Activated T-cell treated with anti-CD3 and anti-CD28 coated beads for 1 hour (primary cell): ENCODE measurements around the gene BLOC1S3.

Source experiments
- DNase-seq: peaks from one replicate; pipeline ENCODE4 v3.0.0-alpha.2; 2020; ENCODE audit warnings: low read depth

Gene BLOC1S3

GRCh38 chr19:45182758-45183157, 4.2 kb downstream of the BLOC1S3 start:
- no peak for DNase-seq

GRCh38 chr19:45184115-45184514, 5.5 kb downstream of the BLOC1S3 start:
- DNase-seq: no peak

- DNase-seq: no peak
Measured at GRCh38 chr19:45186509-45187334, 8.1 kb downstream of the BLOC1S3 start.

GRCh38 chr19:45187421-45188100, 9.0 kb downstream of the BLOC1S3 start:
- no peak for DNase-seq

DNA sequence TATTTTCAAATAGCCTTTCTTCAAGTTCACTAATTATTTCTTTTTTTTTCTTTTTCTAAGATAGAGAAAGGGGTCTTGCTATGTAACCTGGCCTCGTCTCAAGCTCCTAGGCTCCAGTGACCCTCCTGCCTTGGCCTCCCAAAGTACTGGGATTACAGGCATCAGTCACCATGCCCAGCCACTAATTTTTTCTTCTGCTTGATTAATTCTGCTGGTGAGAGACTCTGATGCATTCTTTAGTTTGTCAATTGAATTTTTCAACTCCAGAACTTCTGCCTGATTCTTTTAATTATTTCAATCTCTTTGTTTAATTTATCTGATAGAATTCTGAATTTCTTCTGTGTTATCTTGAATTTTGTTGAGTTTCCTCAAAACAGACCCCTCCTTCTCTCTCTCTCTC, 11.4 kb downstream of the BLOC1S3 start:
- no peak for DNase-seq

GRCh38 chr19:45191375-45191774, 12.8 kb downstream of the BLOC1S3 start:
- DNase-seq: no peak

- DNase-seq: no peak
Measured at GRCh38 chr19:45195764-45196163, 17.2 kb downstream of the BLOC1S3 start.

GRCh38 chr19:45200568-45200967, 22.0 kb downstream of the BLOC1S3 start:
- no peak for DNase-seq

DNA sequence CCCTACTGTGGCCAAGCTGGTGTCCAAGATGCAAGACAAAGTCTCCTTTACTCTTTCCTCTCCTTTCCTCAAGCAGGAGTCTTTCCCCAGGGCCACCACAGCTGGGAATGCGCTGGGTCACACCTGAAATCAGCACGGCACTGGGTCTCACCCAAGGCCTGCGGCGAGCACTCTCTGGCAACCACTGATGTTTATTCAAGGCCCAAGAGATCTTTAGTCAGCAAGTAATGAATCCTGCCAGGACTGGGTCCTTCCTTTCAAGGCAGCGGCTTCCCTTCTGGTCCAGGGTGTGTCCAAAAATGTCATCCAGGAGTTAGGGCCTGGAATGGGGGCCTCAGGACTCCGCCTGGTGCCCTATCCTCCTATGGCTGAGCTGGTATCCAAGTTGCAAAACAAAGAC, 24.1 kb downstream of the BLOC1S3 start:
- no peak for DNase-seq

GRCh38 chr19:45205810-45206209, 27.2 kb downstream of the BLOC1S3 start:
- no peak for DNase-seq

- no peak for DNase-seq
Measured at GRCh38 chr19:45206328-45206727, 27.7 kb downstream of the BLOC1S3 start.

- DNase-seq: no peak
Measured at GRCh38 chr19:45211751-45212381, 33.3 kb downstream of the BLOC1S3 start.

- no peak for DNase-seq
Measured at GRCh38 chr19:45213031-45213430, 34.4 kb downstream of the BLOC1S3 start.

DNA sequence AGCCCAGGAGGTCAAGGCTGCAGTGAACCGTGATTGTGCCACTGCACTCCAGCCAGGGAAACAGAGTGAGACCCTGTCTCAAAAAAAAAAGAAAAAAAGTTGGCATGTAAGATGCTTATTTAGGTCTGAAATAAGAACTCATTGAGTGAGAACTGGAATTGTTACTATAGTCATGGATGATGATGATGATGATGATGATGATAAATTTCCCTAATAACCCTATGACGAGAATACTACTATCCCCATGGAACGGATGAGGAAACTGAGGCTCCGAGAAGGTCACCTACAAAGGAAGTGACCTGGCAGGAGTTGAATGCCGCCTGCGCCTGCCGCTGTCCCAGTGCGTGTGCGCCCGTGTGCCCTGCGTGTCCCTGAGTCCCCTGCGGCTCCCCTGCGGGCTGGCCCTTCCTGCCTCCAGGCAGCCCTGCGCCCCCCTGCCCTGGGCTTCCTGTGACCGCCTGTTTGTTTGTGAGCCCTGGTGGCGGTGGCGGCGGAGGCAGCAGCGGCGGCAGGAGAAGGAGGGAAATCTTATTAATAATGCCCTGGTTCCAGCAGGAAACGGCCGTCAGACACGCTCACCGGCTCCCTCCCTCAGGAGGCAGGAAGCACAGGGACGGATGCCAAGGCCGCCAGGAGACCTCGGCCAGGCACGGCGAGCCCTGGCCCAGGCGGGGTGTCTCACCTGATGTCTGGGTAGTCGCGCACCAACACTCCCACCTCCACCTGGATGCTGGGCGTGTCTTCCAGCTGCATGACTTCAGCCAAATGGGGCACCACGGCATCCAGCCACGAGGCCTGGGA, 37.0 kb downstream of the BLOC1S3 start:
- no peak for DNase-seq

GRCh38 chr19:45216667-45217066, 38.1 kb downstream of the BLOC1S3 start:
- no peak for DNase-seq

DNA sequence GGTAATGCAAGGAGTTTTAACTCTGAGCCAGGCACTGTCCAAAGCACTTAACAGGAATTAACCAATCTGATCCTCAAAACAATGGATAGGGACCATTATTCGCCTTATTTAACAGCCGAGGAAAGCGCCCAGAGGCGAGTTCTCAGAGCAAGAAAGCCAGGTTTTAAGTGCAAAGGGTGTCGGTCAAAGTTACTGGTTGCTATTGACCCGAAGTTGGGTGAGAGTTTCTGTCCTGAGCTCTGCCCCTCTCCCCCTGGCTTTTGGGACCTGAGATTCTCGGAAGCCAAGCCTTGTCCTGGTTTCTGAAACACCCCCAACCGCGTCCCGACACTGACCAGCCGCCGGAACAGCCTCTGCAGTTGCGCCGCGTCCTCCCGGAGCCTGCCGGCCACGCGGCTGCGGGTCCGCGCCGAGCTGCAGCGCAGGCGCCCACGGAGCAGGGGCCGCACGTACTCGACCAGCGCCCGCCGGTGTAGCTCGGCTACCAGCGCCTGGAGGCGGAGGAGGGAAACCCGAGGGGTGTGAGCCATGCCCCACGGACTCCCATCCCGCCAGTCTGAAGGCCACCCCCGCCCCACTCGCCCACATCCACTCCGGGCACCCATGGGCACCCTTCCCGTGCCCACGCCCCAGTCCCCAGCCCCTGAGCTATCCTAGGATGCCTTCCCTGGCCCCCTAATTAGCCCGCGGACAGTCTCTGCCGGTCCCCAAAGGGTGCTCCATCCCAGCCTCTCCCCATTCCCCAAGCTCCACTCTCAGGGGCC, 38.8 kb downstream of the BLOC1S3 start:
- DNase-seq: no peak

GRCh38 chr19:45217957-45218334, 39.4 kb downstream of the BLOC1S3 start:
- no peak for DNase-seq

GRCh38 chr19:45218426-45218825, 39.8 kb downstream of the BLOC1S3 start:
- no peak for DNase-seq

DNA sequence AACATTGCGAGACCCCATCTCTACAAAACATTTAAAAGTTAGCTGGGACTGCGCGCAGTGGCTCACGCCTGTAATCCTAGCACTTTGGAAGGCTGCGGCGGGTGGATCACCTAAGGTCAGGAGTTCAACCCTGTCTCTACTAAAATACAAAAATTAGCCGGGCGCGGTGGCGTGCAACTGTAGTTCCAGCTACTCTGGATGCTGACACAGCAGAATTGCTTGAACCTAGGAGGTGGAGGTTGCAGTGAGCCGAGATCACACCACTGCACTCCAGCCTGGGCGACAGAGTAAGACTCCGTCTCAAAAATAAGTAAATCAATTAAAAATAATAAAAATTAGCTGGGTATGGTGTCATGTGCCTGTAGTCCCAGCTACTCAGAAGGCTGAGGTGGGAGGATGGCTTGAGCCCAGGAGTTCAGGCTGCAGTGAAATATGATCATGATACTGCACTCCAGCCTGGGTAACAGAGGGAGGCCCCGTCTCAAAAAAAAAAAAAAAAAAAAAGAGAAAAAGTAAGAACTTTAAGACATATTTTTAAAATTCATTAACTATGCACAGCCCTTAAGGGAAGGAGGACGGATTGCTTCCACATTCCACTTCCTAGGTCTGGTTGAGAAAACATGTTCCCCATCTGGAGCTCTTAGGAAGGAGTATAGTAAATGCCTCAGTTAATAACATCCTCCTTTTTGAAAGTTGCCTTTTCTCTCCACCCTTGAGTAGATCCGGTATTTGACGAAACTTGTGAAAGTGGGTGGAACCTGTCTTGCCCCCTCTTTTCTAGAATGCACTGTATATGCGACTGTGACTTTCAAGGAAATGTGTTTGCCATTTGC, 40.5 kb downstream of the BLOC1S3 start:
- DNase-seq: no peak

- DNase-seq: no peak
Measured at GRCh38 chr19:45222724-45223123, 44.1 kb downstream of the BLOC1S3 start.

- DNase-seq: no peak
Measured at GRCh38 chr19:45223879-45224278, 45.3 kb downstream of the BLOC1S3 start.
